AG04450 (cell line): ENCODE results near the gene AUTS2. TPM values are rescaled to one million over a fixed set of nuclear protein-coding genes. Genes with fewer than 3 reads are reported as not detected.

Experiments used
- CTCF ChIA-PET: fragments of 300-600, 350-600 bp; formaldehyde crosslinking; extraction: SDS; loops from one replicate; lab custom pipeline; 2022; ENCODE audit warnings: antibody characterized with exemption, inconsistent platforms; lab: Charles Lee
- POLR2A ChIA-PET: fragments of 350-600 bp; formaldehyde crosslinking; extraction: SDS; loops from one replicate; lab custom pipeline; 2021; ENCODE audit warnings: antibody characterized with exemption, inconsistent platforms; lab: Yijun Ruan, JAX
- DNase-seq: peaks from one replicate; pipeline ENCODE4 v3.0.0-alpha.2; 2011; ENCODE audit warnings: low read depth, low spot score
- H3K27ac ChIP-seq: one replicate; pipeline ENCODE4 v1.5.1; 2012; ENCODE audit warnings: low read depth, low read length, control low read depth
- H3K27me3 ChIP-seq: one replicate; pipeline ENCODE4 v1.6.0; 2012; ENCODE audit warnings: low read length; ENCODE audit not compliant: control insufficient read depth, insufficient read depth
- H3K4me3 ChIP-seq: 2 replicates; pipeline ENCODE4 v1.5.1; 2011; ENCODE audit warnings: mild to moderate bottlenecking, low read depth, low read length, control low read depth
- H3K9me3 ChIP-seq: 2 replicates; pipeline ENCODE4 v1.5.1; 2012; ENCODE audit warnings: low read length; ENCODE audit not compliant: control insufficient read depth, insufficient read depth
- CTCF ChIP-seq: IDR thresholded peaks from 2 replicates; pipeline ENCODE4 v1.5.1; 2011; ENCODE audit warnings: low read depth, low read length, control low read depth, inconsistent platforms
- polyA plus RNA-seq: library from polyadenylated mRNA; depleted of rRNA; stranded (reverse); fragments of >200 nt; gene quantifications from 2 replicates; pipeline ENCODE4 v1.2.3, GENCODE V29; 2011

Gene AUTS2
- polyA plus RNA-seq, 1 experiment = 1.5 TPM

GRCh38 chr7:70314221-70314620 is 715.9 kb downstream of the AUTS2 start:
- POLR2A ChIA-PET = no interaction called here
- Histone ChIP-seq H3K4me3 (no peak overlapping the region), H3K27me3 (no peaks in the 10 kb centered on the region), H3K9me3 (no peaks in the 10 kb centered on the region), H3K27ac (no peak overlapping the region)
- DNase-seq = no peak
- no peak for TF ChIP-seq CTCF
- CTCF ChIA-PET = no interaction called here

GRCh38 chr7:70316745-70317144 is 718.5 kb downstream of the AUTS2 start:
- no peaks in the 10 kb centered on the region for H3K27me3 ChIP-seq
- ChIA-PET CTCF (no interaction called here), POLR2A (no interaction called here)
- no peak for TF ChIP-seq CTCF
- no peak overlapping the region for H3K4me3 ChIP-seq
- no peak overlapping the region for H3K27ac ChIP-seq
- no peak for DNase-seq
- no peaks in the 10 kb centered on the region for H3K9me3 ChIP-seq

- DNase-seq = no peak
Observed at GRCh38 chr7:70317356-70317755, 719.1 kb downstream of the AUTS2 start.

GRCh38 chr7:70318511-70318910 is 720.2 kb downstream of the AUTS2 start:
- H3K4me3 ChIP-seq = no peak overlapping the region
- H3K9me3 ChIP-seq = no peaks in the 10 kb centered on the region
- CTCF ChIA-PET = interaction anchor here (0.6 kb wide), 1 partner anchor 39 kb away, joined by 3 read pairs; no protein-coding TSS in a partner anchor
- no peak overlapping the region for H3K27ac ChIP-seq
- POLR2A ChIA-PET = no interaction called here
- no peak for DNase-seq
- TF ChIP-seq CTCF = no peak
- no peaks in the 10 kb centered on the region for H3K27me3 ChIP-seq

More at GRCh38 chr7:70317356-70317755, 719.1 kb downstream of the AUTS2 start:
- no peaks in the 10 kb centered on the region for H3K9me3 ChIP-seq
- no peaks in the 10 kb centered on the region for H3K27me3 ChIP-seq
- H3K4me3 ChIP-seq = no peak overlapping the region
- ChIA-PET CTCF (no interaction called here), POLR2A (no interaction called here)
- no peak overlapping the region for H3K27ac ChIP-seq
- no peak for TF ChIP-seq CTCF

- no peak for TF ChIP-seq CTCF
- POLR2A ChIA-PET = no interaction called here
Observed at GRCh38 chr7:70319057-70319456, 720.8 kb downstream of the AUTS2 start.

More at GRCh38 chr7:70319057-70319456, 720.8 kb downstream of the AUTS2 start:
- H3K27me3 ChIP-seq = no peaks in the 10 kb centered on the region
- H3K4me3 ChIP-seq = no peak overlapping the region
- CTCF ChIA-PET = no interaction called here
- H3K27ac ChIP-seq = no peak overlapping the region
- H3K9me3 ChIP-seq = no peaks in the 10 kb centered on the region
- DNase-seq = no peak
